A673 (cell line): Measurements from ENCODE around the gene STPG1. TPM values are rescaled to one million over a fixed set of nuclear protein-coding genes. Genes with fewer than 3 reads are reported as not detected.

Experiments used
- BruUV-seq: library from RNA; stranded (reverse); fragments of 400-500 nt; replicated peaks from 2 replicates; lab custom pipeline; 2021; lab: Mats Ljungman, UMichigan
- CTCF ChIA-PET: fragments of 300-600 bp; sonication (Branson Sonifier 250); formaldehyde crosslinking; loops from one replicate; lab custom pipeline; 2022; ENCODE audit warnings: antibody characterized with exemption; lab: Charles Lee
- POLR2A ChIA-PET: fragments of 300-600 bp; sonication (Branson Sonifier 250); formaldehyde crosslinking; loops from one replicate; lab custom pipeline; 2022; ENCODE audit warnings: antibody characterized with exemption; ENCODE audit not compliant: low non-redundant PET; lab: Charles Lee
- DNase-seq: peaks from one replicate; pipeline ENCODE4 v3.0.0-alpha.2; 2015; ENCODE audit warnings: low spot score
- H3K27ac ChIP-seq: fragments of 200-600 bp; sonication (generic); 2 replicates; pipeline ENCODE4 v1.5.1; 2016; ENCODE audit warnings: mixed run types, low read depth, mild to moderate bottlenecking, mixed read lengths, antibody characterized with exemption, low read length; ENCODE audit not compliant: poor library complexity, severe bottlenecking
- H3K27me3 ChIP-seq: fragments of 200-600 bp; sonication (generic); replicated peaks from 2 replicates; pipeline ENCODE4 v1.6.1; 2017; ENCODE audit warnings: mixed run types, low read depth, mild to moderate bottlenecking, mixed read lengths, antibody characterized with exemption, low read length; ENCODE audit not compliant: insufficient read depth, poor library complexity
- H3K36me3 ChIP-seq: fragments of 200-600 bp; sonication (generic); 2 replicates; pipeline ENCODE4 v1.6.1; 2016; ENCODE audit warnings: mixed run types, mild to moderate bottlenecking, mixed read lengths, antibody characterized with exemption, low read length; ENCODE audit not compliant: insufficient read depth, poor library complexity, severe bottlenecking
- H3K4me1 ChIP-seq: fragments of 200-600 bp; sonication (generic); 2 replicates; pipeline ENCODE4 v1.6.1; 2017; ENCODE audit warnings: mixed run types, mild to moderate bottlenecking, mixed read lengths, antibody characterized with exemption, low read length; ENCODE audit not compliant: insufficient read depth, poor library complexity, severe bottlenecking
- H3K4me3 ChIP-seq: fragments of 200-600 bp; sonication (generic); 2 replicates; pipeline ENCODE4 v1.5.1; 2016; ENCODE audit warnings: low read depth, mixed run types, mild to moderate bottlenecking, mixed read lengths, low read length; ENCODE audit not compliant: poor library complexity, severe bottlenecking
- H3K9me3 ChIP-seq: fragments of 200-600 bp; sonication (generic); 2 replicates; pipeline ENCODE4 v1.6.1; 2016; ENCODE audit warnings: mixed run types, low read depth, mild to moderate bottlenecking, mixed read lengths, antibody characterized with exemption, low read length; ENCODE audit not compliant: poor library complexity, severe bottlenecking
- CTCF ChIP-seq: fragments of 300-800, 200-600 bp; sonication (generic); conservative IDR thresholded peaks from 2 replicates; pipeline ENCODE4 v1.5.1; 2017; ENCODE audit warnings: low read depth, mild to moderate bottlenecking, antibody characterized with exemption, low read length, moderate library complexity, mixed read lengths
- EZH2 ChIP-seq: fragments of 200-600 bp; sonication (generic); IDR thresholded peaks from 2 replicates; pipeline ENCODE4 v1.6.1; 2017; ENCODE audit warnings: borderline replicate concordance, low read depth, mild to moderate bottlenecking, mixed read lengths, antibody characterized with exemption, low read length; ENCODE audit not compliant: poor library complexity, severe bottlenecking
- intact Hi-C: fragments of 100-400 bp; cut with micrococcal nuclease; formaldehyde crosslinking; loops from one replicate; pipeline ENCODE4 v1.10.0; 2022; ENCODE audit not compliant: unreplicated experiment
- total RNA-seq: library from RNA; stranded (reverse); gene quantifications from 2 replicates; pipeline ENCODE4 v1.2.3, GENCODE V29; 2021

The STPG1 gene
- total RNA-seq, 1 experiment from 2014 or later: 7.2 TPM

- BruUV-seq: no TSS peak
- Histone ChIP-seq H3K27me3 (no peaks in the 10 kb centered on the region), H3K4me3 (no peak overlapping the region), H3K36me3 (no peaks in the 10 kb centered on the region), H3K9me3 (no peaks in the 10 kb centered on the region), H3K27ac (no peak overlapping the region), H3K4me1 (no peaks in the 10 kb centered on the region)
- TF ChIP-seq CTCF (no peak), EZH2 (no peak)
- no peak for DNase-seq
- intact Hi-C loops: no loop called here
- CTCF ChIA-PET: no interaction called here
- POLR2A ChIA-PET: no interaction called here
Measured at GRCh38 chr1:24441480-24441879, 27.9 kb upstream of the STPG1 start.

GRCh38 chr1:24440436-24440835, 26.9 kb upstream of the STPG1 start:
- no peaks in the 10 kb centered on the region for H3K9me3 ChIP-seq
- CTCF ChIA-PET: no interaction called here
- BruUV-seq: no TSS peak
- POLR2A ChIA-PET: no interaction called here
- no peaks in the 10 kb centered on the region for H3K4me1 ChIP-seq
- H3K36me3 ChIP-seq: no peaks in the 10 kb centered on the region
- H3K4me3 ChIP-seq: no peak overlapping the region
- intact Hi-C loops: no loop called here
- H3K27me3 ChIP-seq: no peaks in the 10 kb centered on the region
- no peak overlapping the region for H3K27ac ChIP-seq
- no peak for TF ChIP-seq EZH2
- no peak for TF ChIP-seq CTCF
- DNase-seq: no peak

GRCh38 chr1:24438423-24438901, 24.9 kb upstream of the STPG1 start:
- CTCF ChIA-PET: no interaction called here

More at GRCh38 chr1:24438423-24438901, 24.9 kb upstream of the STPG1 start:
- intact Hi-C loops: no loop called here
- no peaks in the 10 kb centered on the region for H3K36me3 ChIP-seq
- H3K27ac ChIP-seq: no peak overlapping the region
- no TSS peak for BruUV-seq
- DNase-seq: no peak
- TF ChIP-seq EZH2 (no peak), CTCF (no peak)
- no peaks in the 10 kb centered on the region for H3K27me3 ChIP-seq
- POLR2A ChIA-PET: no interaction called here
- no peak overlapping the region for H3K4me3 ChIP-seq
- H3K4me1 ChIP-seq: no peaks in the 10 kb centered on the region
- H3K9me3 ChIP-seq: no peaks in the 10 kb centered on the region
